DLD1 (cell line): ENCODE results near the gene TCERG1L.
"Not testable (repeated sequence)": the region's sequence is repeated elsewhere in the genome, so short reads cannot be mapped to it uniquely, and the experiment has no call there.

Source experiments
- in situ Hi-C: cut with HindIII; loops from 2 replicates; pipeline ENCODE4 v1.10.0; 2017; ENCODE audit warnings: low sequenced_read_pairs

Gene TCERG1L

DNA sequence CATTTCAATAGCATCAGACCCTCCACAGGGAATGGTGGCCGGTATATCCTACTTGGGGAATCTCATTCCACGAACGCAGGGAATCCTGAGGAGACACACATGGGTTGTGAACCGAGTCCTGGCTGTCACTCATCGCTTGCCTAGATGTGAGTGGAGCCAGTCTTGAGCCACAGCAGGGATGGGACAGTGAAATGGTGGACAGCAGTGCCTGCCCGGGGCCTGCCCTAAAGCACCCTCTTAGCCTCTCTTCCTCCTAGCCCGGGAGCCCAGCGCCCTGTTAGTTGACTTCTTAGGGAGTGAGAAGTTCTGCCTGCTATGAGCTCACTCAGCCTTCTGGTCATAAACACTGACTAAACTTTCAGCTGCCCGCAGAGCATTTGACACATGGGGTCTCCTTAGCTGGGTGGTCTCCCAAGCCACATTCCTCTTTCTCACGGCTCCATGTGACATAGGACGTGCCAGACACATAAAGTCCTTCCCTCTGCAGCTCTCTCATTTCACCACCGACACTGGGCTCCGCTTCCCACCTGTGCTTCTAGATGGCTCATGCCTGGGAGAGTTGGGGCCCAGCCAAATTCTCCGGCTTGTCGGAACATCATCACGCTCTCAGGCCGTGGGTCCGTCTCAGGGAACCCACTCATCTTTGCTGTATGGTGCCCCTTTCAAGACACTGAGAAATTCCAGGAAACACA is 60.9 kb downstream of the TCERG1L start:
- in situ Hi-C loops, result no loop called here

DNA sequence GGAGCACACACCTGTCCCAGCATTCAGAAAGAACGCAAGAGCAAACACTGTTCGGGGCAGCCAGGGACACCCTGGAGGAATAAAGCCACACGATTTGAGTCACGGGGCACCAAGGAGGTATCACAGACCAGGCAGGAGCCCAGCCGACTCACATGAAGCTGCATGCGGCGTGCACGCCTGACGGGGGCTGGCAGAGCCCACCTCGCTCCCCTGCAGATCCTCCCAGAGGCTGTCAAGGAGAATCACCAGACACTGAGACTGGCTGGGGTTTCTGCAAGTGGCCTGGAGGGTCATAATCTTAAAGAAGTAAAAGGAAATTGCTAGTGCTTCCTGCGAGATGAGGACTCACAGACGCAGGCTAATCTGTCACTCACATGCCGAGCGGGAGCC is 61.6 kb downstream of the TCERG1L start:
- in situ Hi-C loops, result no loop called here

DNA sequence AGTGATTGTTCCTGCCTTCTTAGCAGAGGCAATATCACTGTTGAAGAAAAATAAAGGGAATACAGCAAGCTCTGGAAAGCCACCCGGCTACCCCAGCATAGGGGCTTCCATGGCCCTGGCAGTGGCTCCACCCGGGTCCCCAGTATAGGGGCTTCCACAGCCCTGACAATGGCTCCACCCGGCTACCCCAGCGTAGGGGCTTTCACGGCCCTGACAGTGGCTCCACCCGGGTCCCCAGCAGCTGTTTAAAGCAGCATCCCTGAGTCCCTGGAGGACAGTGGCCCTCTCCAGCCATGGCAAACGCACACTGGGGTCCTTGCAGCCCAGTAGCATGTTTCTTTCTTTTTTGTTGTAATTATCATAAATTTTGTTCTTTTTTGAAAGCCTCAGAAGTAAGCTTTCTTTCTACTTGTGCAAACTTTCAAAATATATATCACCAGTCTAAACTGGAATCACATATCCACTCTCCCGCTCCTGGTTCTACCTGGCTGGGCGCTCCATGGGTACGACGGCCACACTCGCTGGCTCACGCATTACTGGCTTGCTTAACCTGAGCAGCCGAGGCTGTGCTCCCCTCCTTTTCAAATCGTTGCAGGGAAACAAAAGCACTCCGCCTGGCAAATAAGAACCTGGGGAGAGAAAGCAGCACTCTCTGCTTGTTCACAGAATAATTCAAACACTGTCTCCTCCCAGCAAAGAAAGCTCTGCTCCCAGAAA is 62.1 kb downstream of the TCERG1L start:
- in situ Hi-C loops, result no loop called here

DNA sequence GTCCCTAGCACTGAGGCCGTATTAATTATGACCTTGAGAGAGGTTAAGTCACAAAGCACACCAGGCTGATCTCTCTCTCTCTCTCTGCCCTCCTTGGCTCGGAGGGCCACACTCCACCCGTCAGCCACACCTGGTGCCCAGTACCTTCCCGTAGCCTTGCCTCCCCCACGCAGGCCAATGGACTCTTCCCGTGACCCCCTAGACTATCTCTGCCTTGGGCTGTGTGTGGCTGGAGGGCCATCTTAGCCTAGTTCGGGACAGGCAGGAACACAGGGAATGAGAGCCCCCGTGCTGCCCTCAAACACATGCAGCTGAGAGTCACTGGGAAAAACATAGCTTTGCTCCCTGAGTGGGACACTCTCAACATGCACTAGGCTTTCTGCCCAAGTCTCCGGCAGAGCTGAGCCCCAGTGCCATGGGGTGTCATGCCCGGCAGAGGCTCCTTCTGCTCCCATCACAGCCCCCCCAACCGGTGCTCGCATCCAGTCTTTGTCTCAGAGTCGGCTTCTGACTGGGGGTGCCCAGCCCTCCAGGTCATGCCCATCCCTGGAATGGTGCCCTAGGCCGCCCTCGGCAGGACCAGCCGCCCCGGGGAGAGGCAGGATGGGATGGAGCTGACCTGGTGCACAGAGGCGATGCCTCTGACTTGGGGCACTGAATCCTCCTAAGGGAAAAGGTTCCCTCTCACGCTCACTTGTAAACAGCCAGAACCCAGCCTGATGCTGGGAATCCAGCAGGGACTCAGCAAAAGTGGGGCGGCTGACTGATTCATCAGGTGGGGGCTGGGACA is 63.0 kb downstream of the TCERG1L start:
- in situ Hi-C loops, result no loop called here

DNA sequence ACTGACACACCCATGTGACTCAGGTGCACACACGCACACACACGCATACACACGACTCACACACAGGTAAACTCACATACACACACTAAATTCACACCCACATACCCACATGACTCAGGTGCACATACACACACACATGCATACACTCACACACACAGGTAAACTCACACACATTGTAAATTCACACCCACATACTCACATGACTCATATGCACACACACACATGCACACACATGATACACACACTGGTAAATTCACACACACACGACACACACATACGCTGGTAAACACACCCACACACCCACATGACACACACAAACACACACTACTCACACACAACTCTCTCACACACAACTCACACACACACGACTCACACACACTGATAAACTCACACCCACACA is 63.6 kb downstream of the TCERG1L start:
- in situ Hi-C loops, result no loop called here

DNA sequence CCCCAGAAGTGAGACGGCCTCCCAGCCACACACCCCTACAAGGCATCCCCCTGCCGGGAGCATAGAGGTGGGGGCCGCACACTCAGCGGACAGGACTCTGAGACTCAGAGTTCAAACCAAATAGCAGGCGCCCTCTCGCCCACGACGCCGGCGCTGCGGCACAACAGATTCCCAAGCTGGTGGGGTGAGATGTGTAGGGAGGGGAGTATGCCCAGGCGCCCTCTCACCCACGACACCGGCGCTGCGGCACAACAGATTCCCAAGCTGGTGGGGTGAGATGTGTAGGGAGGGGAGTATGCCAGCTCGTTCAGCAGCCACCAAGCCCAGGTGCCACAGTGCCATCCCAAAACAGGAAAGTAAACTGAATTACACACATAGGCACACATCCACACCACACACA is 64.7 kb downstream of the TCERG1L start:
- in situ Hi-C loops, result no loop called here

DNA sequence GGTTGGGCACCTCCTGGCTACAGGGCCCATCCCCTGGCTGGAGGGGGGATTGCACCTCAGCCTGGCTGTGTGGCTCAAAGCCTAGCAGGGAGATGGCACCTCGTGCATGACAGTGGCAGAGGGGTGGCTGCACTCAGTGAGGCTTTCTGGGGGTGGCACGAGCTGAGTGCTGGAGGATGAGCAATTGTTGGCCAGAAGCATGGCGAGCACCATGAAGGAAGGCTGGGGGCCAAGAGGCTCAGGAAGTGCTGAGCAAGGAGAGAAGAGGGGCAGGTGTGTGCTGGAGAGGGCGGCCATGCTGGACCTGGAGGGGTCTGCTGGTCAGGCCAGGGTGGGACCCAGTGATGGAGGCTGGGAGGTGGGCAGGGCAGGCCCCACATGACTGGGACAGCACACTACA is 65.4 kb downstream of the TCERG1L start:
- in situ Hi-C loops, result no loop called here

DNA sequence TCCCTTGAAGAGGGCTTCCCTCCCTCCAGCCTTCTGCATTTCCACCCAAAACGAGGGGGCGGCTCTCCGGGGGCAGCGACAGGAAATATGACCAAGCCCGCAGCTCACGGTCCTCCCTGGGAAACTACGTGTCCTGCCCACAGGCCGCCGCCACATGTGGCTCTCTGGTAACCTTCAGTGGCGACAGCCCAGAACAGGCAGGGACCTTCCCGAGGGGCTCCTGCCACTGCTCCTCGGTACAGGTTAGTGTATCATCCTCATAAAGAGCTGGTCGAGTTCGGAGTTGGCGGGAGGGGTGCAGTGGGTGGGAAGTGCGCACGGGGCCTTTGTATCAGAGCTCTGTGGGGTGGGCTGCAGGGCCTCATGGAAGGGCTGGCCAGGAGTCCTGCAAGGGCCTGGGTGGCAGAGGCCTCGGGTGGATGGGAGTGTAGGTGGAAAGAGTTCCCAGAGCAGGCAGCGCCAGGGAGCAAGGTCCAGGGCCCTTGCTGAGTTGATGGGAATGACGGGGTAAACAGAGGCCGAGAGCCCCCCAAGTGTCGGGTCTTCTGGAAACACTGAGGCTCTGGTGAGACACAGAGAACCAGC is 66.0 kb downstream of the TCERG1L start:
- in situ Hi-C loops, result no loop called here

DNA sequence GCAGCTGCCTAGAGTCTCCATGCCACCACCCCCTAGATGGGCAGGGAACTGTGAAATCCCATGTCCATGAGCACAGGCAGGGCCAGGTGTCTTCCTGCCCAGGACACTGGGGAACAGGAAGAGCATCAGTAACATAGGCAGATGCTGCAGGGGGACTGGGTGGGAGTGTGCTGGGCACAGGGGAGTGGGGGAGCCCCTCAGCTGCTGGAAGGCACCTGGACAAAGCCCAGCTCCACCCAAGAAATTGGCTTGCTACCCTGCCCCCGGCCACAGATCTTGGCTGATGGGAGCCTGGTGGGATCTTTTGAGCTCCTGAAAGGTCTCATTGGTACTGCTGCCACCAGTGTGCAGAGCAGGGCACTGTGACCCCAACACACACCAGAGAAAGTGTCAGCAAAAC is 66.7 kb downstream of the TCERG1L start:
- in situ Hi-C loops, result no loop called here

DNA sequence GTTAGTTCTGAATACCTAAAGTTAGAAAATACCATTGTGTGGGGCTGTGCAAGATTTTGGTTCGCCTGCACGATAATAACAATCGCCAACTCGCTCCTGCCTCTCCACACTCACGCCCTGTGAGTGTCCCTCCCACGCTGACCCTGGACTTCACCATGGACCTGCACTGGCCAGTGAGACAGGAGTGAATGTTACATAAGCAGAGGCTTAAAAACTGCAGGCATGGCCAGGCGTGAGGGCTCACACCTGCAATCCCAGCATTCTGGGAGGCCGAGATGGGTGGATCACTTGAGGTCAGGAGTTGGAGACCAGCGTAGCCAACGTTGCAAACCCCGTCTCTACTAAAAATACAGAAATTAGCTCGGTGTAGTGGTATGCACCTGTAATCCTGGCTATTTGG is 68.4 kb downstream of the TCERG1L start:
- in situ Hi-C loops, result no loop called here

DNA sequence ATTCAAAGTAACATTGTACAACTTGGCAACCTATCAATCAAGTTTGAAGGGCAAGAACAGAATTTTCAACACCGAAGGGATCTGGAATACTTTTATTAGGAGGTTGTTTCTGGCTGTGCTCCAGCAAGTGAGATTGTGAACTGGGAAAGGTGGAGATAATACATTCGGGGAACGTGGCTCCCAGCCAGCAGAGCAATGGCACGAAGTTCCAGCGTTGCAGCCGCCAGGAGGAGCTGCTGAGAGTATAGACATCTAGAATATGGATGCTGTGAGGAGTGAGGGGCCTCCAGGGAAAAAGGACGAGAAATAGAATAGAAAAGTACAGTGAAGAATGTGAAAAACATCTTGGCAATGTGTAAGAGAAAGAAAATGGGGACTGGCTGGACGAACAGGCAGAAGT is 69.5 kb downstream of the TCERG1L start:
- in situ Hi-C loops, result no loop called here

DNA sequence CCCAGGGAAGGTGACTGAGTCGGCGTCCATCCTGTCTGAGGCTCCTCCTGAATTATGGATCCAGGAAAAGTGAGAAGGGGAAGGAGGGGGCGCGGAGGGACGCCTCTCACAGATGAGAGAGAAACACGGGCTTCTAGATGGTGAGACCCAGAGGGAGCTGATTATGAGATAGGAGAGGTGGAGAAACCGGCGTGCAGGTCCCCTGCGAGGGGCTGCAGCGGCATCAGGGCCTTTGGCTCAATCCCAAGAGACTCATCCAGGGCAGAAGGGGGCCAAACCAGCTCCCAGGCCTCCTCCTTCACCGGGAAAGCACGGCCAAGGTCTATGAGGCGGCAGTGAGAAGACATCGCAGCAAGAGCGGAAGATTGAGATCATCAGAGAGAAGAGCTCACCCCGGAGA is 70.8 kb downstream of the TCERG1L start:
- in situ Hi-C loops, result no loop called here

DNA sequence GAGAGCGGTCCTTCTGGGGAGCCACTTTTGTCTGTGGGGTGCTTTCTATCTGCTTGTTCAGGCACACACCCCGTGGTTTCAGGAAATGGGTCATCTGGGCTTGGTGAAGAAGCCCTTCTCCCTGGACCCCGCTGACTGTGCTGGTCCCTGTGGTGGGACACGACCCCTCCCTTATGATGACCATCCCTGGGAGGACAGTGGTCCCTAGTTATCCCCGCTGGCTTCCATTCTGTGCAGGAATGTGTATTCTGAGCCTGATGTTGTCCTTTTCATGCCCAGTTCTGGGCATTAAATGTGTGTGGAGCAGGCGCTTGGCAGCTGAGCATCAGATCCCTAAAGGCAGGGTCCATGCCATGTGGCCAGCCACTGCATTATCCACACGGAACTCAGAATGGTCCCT is 71.6 kb downstream of the TCERG1L start:
- in situ Hi-C loops, result no loop called here

DNA sequence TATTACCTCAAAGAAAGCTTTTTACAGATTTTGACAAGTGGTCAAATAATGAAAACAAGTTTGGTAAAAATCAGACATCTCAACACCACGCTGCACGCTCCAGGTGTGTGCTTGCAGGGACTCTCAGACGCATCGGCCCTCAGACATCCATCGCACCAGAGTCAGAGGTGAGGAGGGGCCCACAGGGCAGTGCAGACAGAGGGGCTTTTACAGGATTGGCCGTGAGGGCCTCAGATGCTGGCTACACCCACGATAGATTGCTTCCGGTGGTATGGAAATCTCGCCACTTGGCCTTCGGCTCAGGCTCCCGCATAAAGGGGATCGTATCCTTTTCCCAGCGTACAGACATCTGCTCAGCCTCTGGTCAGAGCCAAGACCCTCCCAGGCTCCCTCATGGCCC is 72.1 kb downstream of the TCERG1L start:
- in situ Hi-C loops, result no loop called here

DNA sequence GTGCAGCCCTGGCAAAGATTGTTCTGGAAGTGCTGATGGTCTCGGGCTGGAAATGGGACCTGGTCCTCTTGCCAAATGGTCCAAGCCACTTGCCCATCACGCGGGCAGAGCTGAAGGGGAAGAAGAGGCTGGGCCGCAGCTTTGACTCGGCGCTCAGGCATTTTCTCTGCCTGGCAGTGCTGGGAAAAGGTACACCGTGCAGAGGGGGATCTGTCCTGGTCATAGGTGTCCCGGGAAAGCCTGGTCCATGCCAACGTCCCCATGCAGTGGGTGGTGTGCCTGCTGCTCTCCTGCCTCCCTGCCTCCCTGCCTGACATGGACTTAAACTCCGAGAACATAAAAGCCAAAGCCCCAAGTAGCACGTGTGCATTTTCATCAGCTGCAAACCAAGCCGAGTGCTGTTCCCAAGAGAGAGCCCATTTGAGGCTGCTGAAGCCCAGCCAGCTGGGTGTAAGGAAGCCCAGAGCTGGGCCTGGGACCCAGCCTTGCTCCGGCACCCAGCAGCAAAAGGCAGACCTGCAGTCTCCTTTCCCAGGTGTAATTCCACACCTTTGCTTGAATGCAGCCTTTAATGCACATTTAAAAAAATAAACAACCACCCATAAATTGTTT is 72.7 kb downstream of the TCERG1L start:
- in situ Hi-C loops, result no loop called here

DNA sequence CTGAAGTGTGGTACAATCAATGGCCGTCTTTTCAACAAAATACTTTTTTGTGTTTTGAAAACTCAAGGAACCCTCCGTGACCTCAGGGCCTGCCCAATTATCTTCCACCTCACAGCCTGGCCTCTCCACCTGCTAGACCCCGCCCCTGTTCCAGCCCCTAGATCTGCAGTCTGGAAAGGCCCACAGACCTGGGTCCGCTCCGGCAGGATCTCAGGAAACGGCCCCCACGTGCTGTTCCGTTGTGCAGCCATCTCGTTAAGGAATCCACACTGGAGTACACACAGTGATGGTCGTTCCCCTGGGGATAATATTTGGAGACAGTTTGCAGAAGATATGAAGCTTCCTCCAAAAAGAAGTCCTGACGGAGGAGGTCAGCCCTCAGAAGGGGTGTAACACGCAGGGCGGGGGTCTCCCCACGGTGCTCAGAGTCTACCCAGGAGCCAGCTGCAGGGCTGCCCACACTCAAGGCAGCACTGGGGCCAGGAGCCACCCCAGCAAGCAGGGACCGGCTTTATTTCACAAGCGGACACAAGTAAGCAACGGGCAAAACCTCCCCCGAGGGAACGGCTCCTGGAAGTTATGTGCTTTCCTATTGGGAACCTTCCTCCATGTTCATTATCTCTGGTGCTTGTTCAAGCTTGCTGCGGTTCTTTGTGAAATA is 73.4 kb downstream of the TCERG1L start:
- in situ Hi-C loops, result no loop called here

DNA sequence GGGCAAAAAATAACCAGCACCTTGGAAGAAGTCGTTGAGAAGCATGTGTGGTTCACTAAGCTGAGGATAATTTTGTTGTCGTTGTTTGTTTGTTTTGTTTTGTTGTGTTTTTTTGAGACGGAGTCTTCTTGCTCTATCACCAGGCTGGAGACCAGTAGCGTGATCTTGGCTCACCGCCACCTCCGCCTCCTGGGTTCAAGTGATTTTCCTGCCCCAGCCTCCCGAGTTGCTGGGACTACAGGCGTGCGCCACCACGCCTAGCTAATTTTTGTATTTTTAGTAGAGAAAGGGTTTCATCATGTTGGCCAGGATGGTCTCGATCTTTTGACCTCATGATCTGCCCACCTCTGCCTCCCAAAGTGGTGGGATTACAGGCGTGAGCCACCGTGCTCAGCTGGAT is 76.9 kb downstream of the TCERG1L start:
- in situ Hi-C loops, result not testable (repeated sequence)

DNA sequence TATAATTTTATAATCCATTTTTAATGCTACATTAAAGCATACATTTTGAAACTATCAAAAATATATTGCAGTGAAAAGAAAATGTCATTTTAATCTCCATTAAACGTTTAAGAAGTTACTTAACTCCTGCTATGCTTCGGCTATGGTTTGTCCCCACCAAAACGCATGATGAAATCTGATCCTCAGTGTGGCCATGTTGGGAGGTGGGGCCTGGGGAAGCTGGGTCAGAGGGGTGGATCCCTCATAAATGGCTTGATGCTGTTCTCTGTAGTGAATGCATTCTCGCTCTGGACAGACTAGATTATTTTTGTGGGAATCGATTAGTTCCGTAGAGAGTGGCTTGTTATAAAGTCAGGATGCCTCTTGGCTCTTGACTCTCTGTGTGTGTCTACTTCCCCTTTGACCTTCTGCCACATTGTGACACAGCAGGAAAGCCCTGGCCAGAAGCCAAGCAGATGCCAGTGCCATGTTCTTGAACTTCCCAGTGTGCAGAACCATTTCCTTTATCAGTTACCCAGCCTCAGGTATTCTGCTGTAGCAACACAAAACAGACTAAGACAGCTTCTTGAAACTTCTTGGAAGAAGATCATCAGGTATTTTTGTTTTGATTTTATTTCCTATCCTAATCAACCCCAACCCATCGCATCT is 77.8 kb downstream of the TCERG1L start:
- in situ Hi-C loops, result no loop called here

DNA sequence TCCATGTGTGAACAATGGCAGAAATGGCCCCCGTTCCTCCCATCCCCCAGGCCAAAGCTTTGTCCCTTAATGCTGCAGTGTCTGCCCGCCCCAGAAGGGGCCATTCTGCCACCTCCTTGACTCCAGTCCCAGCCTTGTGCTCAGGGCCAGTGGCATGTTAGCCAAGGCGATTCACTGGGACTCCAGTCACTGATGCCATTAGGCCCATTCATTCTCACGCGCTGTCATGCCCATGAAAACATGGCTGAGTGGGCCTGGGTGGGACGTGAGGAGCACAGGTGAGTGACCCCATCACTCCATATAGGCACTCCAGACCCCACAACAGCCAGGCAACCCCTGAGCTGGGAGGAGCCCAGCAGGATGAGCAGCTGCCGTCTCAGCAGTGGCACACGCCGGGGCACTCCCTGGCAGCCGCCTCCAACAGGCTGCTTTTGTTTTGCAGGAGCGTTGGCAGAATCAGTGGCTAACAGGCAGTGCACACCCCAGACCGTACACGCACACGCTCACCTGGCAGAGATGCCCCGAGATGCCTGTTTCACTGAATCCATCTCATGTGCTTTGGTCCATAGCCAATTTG is 79.5 kb downstream of the TCERG1L start:
- in situ Hi-C loops, result no loop called here
